C1 segment of cervical spinal cord (tissue), 14 donors: Measurements from ENCODE around the gene TMEM167A.
"Not testable (repeated sequence)": the region's sequence is repeated elsewhere in the genome, so short reads cannot be mapped to it uniquely, and the experiment has no call there.

Experiments used
- DNase-seq, 14 donors: peaks; one replicate each; lab custom pipeline; 2025; lab: John Stamatoyannopoulos, UW

The TMEM167A gene

DNA sequence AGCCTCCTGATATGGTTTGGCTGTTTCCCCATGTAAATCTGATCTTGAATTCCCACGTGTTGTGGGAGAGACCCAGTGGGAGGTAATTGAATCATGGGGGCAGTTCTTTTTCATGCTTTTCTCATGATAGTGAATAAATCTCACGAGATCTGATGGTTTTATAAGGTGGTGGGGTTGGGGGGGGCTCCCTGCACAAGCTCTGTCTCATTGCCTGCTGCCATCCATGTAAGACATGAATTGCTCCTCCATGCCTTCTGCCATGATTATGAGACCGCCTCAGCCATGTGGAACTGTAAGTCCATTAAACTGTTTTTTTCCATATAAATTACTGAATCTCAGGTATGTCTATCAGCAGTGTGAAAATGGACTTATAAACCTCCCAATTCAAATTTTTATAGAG is 13.0 kb upstream of the TMEM167A start:
- no peak for DNase-seq

GRCh38 chr5:83085106-83085505 is 7.9 kb upstream of the TMEM167A start:
- no peak for DNase-seq

- DNase-seq, result no peak
Observed at GRCh38 chr5:83084336-83084735, 7.1 kb upstream of the TMEM167A start.

DNA sequence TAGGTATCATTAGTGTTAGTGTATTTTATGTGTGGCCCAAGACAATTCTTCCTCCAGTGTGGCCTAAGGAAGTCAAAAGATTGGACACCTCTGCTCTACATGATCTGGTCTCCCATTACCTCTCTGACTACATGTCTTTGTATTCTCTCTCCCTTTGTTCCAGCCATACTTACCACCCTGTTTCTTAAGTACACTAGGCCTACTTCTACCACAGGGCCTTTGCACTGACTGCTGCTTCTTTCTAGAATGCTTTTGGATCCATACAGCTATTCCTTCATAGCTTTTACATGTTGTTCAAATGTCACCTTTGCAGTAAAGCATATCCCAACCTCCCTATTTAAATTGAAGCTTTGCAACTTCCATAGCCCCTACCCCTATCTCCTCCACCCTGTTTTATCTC is 5.6 kb upstream of the TMEM167A start:
- no peak for DNase-seq

DNA sequence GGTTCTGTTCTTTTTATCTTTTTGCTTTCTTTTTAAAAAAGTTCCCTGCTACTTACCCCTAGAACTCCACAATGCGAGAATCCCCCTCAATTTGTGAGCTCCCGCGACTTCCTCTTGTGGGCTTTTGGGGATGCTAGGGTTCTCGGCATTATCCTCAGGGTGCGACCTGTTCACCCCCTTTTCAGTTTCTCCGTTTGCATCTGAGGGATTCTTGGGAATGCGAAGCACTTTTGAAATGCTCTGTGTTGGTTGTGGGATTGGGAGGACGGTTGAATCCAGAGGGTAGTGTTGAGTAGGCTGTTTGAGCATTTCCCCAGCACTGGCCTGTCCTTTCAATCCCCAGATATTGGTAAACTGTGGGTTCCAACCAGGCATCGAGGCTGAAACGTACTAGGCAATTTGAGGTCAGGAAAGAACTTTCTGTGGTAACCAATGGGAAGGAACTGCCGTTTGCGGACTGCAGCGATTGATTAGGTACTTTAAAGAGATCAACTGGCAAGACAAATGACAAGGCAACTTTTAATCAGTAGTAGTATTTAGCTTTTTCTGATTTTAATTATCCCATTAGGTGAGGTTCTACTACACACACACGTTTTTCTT is 568 bp upstream of the TMEM167A start:
- peak in 1 of 14 donors; percentile 7 for DNase-seq

- no peak for DNase-seq
Observed at GRCh38 chr5:83072966-83073365, 4.2 kb downstream of the TMEM167A start.

GRCh38 chr5:83071286-83072051 is 5.7 kb downstream of the TMEM167A start:
- no peak for DNase-seq

DNA sequence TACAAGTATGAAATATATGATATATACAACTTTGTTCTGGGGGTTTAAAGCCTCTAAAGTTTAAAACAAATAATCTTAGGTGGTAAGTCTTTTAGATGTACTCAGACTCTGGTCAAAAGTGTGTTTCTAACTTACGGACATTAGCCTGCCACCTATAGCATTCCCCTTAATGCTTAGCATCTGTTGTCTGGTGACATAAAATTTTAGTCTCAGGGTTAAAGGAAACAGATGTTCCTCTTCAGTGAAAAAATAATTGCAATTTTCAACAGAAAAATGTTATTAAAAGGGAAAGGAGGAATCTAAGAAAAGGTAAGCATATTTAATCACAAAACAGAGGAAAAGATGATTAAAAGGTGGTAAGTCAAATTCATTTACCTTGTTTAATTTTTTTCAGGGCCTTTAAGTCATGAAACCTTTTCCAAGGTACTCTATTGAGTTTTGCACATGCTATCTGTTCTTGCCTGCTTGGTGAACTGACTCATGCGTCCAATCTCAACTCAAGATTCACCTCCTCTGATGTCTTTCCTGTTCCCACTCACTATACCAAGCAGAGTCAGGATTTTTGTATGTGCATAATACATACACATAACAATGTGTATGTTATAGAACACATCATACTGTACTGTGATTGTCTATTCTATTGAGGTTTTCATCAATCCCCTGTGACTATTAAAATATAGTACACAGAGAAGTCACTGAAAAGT is 7.9 kb downstream of the TMEM167A start:
- DNase-seq, result no peak

DNA sequence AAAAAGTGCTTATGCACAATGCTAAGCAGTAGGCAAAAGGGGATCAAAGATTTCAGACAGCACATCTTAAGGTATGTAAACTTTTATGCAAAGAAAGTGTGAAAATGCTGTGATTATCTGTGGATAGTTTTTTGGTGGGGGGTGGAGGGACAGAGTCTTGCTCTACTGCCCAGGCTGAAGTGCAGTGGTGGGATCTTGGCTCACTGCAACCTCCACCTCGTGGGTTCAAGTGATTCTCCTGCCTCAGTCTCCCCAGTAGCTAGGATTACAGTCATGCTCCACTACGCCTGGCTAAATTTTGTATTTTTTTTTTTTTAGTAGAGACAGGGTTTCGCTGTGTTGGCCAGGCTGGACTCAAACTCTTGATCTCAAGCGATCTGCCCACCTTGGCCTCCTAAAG is 9.8 kb downstream of the TMEM167A start:
- not testable (repeated sequence) for DNase-seq

DNA sequence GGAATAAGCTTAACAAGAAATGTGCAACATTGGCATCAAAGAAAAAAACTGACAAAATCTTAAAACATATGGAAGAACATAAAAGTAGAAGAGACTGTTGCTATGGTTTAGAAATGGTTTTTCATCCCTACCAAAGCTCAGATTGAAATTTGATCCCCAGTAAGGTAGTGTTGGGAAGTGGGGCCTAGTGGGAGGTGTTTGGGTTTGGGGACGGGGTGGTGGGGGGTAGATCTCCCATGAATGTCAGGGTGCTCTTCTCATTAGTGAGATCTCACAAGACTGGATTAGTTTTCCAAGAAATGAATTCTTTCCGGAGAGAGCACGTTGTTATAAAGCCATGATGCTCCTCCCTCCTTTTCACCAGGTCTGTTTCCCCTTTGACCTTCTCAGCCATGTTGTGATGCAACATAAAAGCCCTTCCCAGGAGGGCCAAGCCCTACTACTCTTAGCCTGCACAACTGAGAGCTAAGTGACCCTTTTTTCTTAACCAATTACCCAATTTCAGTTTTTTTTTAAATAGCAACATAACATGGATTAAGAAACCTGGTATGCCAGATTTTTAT is 10.6 kb downstream of the TMEM167A start:
- no peak for DNase-seq

- DNase-seq, result no peak
Observed at GRCh38 chr5:83059341-83059740, 17.9 kb downstream of the TMEM167A start.

DNA sequence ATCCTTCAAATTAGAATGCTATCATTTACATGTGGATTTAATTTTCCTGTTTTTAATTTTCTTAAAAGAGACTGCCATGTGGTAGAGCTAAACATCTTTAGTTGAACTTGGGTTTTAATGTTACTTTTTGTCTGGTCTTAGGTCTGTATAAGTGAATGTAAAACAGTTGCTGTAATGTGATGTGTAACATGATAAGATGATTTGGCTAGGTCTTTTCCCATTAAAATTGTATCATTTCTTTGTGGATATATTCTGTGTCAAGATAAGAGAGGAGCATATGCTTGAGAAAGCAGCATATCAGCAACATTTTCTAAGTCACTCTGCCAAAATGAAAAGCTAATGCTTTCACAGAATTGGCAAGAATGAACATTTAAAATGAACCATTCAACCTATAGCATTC is 18.5 kb downstream of the TMEM167A start:
- no peak for DNase-seq

DNA sequence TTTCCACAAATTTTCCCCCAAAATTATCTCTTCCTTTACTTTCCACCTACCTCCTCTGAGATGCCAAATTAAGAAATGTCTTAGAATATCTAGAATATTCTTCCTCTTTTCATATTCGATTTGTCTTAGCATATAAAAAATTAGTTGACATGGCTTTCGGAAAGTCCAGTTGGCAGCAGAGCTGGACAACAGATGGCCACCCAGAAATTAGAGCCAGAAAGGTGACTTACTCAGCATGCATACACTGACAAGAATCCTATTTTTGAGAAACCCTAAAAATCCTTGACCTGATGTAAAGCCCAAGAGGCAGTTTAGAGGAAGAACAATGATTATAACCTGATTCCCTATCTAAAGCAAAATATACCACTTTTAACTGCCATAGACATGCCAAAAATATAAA is 22.0 kb downstream of the TMEM167A start:
- DNase-seq, result peak in 1 of 14 donors; percentile 78

GRCh38 chr5:83050723-83051340 is 26.4 kb downstream of the TMEM167A start:
- no peak for DNase-seq

GRCh38 chr5:83049370-83049885 is 27.8 kb downstream of the TMEM167A start:
- DNase-seq, result no peak

GRCh38 chr5:83048811-83049210 is 28.4 kb downstream of the TMEM167A start:
- DNase-seq, result no peak

GRCh38 chr5:83048277-83048676 is 28.9 kb downstream of the TMEM167A start:
- DNase-seq, result no peak

DNA sequence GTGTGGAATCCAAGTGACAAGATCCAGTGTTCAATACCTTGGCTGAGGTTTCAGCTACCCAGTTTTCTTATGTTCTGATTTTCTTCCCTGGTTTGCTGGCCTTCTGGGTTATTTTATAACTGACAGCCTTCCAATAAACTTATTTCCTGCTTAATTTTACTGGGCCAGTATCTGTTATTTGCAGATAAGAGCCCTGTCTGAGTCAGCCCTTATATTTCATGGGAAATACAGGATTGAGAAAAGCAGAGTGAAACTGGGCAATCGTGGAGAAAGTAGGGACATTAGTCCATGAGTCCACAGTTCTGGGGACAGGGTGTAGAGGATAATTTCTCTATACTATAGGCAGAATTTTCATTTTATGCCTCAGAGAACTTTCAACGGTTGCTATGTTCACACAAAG is 32.3 kb downstream of the TMEM167A start:
- DNase-seq, result no peak

GRCh38 chr5:83042507-83042906 is 34.7 kb downstream of the TMEM167A start:
- no peak for DNase-seq

DNA sequence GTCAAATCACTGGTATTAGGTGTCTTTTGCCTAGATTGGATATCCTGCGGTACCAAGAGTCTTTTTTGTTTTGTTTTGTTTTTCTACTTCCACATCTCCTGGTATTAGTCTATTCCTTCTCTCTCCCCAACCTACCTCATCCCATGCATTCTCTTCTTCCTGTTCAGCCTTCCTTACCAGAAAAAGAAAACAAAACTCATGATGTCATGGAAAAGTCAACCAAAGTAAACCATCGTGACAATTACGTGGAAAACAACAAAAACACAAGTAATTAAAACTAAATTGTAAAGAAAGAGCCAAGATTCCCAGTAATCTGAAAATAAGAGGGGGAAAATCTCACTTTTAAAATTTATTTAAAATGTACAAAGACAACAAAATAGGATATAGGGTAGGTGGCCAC is 38.3 kb downstream of the TMEM167A start:
- DNase-seq, result no peak

GRCh38 chr5:83036991-83037575 is 40.1 kb downstream of the TMEM167A start:
- DNase-seq, result no peak
